COR-L47 (cell line): ENCODE results near the gene AKR1A1.
"Not testable (repeated sequence)": the region's sequence is repeated elsewhere in the genome, so short reads cannot be mapped to it uniquely, and the experiment has no call there.

ENCODE experiments used
- DNase-seq: peaks from one replicate; lab custom pipeline; 2025; lab: John Stamatoyannopoulos, UW

AKR1A1 gene

DNA sequence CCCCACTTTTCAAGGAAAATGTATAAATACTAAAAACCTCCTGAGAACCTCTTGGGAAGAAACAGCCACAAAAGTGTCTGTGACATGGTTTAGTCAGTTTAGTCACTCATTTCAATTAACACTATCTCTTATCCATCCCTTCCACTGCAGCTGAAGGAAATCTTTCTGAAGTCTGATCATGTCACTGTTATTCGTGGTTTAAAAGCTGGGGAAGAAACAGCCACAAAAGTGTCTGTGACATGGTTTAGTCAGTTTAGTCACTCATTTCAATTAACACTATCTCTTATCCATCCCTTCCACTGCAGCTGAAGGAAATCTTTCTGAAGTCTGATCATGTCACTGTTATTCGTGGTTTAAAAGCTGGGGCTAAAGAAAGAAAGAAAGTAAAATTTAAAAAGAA is 27.1 kb upstream of the AKR1A1 start:
- not testable (repeated sequence) for DNase-seq

DNA sequence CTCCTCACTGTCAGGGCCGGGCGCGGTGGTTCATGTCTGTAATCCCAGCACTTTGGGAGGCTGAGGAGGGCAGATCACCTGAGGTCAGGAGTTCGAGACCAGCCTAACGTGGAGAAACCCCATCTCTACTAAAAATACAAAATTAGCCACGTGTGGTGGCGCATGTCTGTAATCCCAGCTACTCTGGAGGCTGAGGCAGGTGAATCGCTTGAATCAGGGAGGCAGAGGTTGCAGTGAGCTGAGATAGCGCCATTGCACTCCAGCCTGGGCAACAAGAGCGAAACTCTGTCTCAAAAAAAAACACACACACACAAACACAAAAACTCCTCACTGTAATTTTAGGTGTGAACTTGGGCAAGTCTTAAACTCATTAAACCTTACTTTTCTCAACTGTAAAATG is 26.7 kb upstream of the AKR1A1 start:
- DNase-seq = not testable (repeated sequence)

DNA sequence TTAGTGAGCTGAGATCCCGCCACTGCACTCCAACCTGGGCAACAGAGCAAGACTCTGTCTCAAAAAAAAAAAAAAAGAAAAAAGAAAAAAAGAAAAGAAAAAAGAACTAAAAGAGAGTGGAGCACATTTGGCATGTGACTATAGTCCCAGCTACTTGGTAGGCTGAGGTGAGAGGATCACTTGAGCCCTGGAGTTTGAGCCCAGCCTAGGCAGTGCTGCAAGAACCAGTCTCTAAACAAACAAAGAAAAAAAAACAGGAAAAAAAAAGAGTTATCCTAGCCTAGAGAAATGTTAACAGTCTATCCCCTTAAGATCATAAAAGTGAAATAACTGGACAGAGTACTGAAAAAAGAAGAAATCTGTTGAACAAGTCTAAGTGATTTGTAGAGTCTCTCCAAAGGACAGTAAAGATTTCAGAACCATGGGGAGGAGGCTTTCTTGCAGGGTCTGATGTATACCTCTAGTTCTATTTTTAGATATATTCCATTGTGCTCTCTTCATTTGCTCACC is 24.4 kb upstream of the AKR1A1 start:
- no peak for DNase-seq

DNA sequence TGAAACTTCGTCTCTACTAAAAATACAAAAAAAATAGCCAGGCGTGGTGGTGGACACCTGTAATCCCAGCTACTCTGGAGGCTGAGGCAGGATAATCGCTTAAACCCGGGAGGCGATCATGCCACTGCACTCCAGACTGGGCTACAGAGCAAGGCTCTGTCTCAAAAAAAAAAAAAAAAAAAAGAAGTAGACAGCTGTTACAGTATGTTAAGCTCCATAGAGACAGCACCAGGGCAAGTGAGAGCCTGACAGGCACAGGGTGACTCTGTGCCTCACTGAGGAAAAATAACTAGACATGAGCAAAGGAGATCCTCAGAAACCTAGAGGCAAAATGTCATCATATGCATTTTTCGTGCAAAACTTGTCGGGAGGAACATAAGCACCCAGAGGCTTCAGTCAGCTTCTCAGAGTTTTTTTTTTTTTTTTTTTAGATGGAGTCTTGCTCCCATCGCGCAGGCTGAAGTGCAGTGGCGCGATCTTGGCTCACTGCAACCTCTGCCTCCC is 19.9 kb upstream of the AKR1A1 start:
- no peak for DNase-seq

DNA sequence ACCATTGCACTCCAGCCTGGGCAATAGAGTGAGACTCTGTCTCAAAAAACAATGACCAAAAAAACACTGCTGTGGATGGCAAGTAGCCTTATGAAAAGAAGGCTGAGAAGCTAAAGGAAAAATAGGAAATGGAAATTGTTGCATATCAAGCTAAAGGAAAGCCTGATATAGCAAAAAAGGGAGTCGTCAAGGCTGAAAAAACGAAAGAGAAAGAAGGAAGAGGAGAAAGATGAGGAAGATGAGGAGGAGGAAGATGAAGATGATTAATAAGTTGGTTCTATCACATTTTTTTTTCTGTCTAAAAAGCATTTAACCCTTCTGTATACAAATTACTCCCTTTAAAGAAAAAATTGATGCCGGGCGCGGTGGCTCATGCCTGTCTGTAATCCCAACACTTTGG is 18.8 kb upstream of the AKR1A1 start:
- no peak for DNase-seq

DNA sequence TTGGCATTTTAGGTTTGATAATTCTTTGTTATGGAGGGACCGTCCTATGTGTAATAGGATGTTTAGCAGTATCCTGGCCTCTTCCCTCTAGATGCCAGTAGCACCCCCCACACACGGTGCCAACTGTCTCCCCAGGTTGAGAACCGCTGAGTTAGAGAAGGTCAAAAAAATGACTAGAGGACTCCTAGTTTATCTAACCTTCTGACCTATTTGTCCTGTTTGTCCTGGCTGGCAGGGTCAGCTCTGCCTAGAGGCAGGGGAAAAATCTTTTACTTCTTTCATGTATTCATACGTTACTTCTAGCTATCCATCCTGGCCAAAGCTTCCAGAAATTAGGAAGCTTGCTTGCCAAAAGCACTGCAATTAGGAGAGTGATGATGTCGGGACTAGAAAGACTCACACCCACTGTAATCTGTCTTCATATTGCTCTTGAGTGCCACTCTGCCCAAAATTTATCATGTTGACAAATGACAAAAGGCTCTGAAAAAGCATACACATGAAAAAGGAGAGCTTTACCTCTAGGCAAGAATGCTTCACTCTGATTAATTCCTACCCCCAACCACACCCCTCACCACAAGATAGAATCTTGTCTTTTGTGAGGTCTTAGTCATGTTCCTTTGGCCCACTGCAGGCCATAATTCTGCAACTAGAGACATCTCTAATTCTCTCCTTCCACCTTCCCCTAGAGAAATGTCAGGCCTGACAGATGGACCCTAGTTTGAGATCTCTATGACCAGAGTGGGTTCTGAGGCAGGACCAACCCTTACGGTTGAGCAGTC is 14.4 kb upstream of the AKR1A1 start:
- DNase-seq = no peak

DNA sequence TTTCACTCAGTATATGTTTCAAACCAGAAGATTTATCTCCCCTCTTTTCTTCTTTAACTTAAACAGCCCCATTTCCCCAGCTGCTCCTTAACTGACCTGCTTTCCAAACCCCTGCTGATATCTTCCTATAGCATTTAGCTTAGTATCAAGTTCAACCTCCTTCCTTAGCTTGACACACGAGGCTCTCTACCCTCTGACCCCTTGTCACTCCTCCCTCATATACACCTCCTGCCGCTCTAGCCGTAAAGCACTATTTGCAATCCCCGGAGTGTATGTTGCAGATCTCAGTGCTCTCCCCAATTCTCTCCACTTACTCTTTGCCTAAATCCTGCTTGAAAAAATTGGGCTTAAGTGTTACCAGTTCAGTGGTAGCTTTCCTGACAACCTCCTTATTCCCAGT is 13.7 kb upstream of the AKR1A1 start:
- no peak for DNase-seq

DNA sequence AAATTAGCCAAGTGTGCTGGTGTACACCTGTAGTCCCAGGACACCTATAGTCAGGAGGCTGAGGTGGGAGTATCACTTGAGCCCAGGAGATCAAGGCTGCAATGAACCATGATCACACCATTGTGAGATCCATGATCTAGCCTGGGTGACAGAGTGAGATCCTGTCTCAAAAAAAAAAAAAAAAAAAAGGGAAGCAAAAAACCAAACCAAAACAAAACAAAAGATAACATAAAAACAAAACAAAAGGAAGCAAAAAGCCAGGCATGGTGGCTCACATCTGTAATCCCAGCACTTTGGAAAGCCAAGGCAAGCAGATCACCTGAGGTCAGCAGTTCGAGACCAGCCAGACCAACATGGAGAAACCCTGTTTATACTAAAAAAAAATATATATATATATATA is 9.4 kb upstream of the AKR1A1 start:
- DNase-seq = no peak

DNA sequence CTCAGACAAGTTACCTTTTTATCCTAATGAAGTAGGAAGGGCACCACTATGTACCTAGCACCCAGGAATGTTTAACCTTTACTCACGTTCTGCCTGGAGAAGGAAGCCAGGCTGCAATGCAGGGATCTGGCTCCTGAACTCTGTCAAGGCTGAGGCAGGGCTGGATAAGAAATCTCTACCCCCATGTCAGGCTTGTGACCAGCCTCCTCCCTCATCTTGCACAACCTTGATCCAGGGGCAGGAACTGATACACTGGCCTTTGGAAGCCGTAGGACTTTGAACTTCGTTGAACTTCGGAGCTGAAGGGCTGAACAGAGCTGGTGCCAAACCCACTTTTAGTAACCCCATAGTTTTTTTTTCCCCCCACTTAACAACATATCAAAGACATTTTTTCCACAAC is 8.0 kb upstream of the AKR1A1 start:
- no peak for DNase-seq

DNA sequence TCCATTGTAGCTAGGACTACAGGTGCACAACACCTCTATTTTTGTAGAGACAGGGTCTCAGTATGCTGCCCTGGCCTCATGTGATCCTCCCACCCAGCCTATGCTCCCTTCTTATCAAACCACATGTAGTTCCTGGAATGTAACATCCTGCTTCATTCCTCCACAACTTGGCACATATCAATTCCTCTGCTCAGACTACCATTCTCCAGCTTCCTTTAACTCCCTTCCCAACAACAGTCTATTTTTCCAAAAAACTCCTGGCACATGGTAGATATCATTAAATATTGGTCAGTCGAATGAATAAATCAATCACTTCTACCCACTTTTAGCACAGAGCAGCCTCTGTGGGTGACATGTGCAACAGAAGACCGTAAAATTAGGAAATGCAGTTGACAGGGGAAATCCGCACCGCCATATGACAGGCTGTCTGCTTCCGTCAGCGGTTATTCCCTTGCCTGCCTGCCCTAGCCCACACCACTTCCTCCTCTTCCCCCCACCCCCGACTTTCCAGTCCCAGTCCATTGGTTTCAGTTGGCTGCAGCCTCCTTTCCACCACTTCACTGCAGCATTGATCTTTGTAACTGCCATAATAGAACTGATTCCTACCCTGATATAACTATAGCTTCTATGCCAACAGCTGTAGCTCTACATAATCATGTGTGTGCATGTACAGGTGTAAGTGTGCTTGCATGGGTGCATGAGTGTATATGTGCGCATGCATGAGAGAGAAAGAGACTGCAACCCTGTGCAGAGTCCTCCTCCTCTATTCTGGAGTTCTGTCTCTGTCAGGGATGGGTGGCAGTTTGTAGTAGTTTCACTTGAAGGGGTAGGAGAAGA is 6.8 kb upstream of the AKR1A1 start:
- no peak for DNase-seq

DNA sequence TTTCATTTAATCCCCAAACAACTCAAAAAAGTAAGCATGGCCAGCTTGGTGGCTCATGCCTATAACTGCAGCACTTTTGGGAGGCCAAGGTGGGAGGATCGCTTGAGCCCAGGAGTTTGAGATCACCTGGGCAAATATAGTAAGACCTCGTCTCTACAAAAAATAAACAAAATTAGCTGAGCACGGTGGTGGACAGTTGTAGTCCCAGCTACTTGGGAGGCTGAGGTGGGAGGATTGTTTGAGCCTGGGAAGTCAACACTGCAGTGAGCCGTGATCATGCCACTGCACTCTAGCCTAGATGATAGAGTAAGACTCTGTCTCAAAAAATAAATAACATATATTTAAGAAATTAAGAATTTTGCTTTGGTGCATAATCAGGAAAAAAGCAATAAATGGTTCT is 6.1 kb upstream of the AKR1A1 start:
- DNase-seq = no peak

DNA sequence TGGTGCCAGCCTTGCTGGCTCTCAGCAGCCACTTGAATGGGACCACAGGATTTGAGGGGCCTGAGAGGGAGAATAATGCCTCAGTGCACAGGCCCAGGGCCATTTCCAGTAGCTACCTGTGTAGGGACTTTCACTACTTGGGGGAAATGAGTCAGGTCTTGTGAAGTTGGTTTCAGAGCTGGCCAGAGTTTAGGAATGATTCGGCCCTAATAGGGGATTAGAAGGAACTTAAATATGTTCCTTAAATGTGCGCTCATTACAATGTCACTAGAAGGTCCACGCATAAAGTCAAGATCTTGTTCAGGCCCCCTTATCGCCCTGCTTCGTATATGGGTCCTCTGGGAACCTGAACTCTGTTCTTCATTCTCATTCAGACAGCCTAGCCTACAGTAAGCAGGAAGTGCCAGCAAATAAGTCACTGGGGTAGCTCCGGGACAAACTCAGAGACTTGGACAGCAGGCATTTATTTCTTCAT is 5.6 kb upstream of the AKR1A1 start:
- no peak for DNase-seq

DNA sequence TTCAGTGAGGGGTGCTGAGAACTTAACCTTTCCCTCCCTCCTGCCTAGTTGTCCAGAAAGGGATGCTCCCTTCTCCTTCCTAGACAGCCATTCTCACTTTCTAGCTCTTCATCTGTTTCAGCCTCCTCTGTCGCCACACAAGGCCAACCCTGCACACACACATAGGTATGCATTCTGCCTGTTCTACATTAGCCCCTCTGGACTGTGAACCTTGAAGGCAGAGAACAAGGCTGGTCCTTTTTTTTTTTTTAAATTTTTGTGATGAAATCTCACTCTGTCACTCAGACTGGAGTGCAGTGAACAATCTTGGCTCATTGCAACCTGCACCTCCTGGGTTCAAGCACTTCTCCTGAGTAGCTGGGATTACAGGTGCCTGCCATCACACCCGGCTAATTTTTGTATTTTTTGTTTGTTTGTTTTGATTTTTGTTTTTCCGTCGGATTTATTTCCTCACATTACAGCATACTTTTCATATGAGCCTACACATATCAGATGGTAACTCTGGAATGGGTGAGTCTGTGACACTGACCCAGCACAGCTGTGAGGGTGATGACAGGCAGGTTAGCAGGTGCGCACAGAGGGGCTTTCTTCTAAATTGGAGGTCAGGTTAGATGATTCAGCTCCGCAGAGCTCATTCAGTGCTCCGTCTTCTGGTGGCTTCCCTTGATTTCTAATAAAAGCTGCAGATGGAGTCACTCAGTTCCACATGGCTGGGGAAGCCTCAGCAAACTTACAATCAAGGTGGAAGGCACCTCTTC is 4.9 kb upstream of the AKR1A1 start:
- DNase-seq = no peak

DNA sequence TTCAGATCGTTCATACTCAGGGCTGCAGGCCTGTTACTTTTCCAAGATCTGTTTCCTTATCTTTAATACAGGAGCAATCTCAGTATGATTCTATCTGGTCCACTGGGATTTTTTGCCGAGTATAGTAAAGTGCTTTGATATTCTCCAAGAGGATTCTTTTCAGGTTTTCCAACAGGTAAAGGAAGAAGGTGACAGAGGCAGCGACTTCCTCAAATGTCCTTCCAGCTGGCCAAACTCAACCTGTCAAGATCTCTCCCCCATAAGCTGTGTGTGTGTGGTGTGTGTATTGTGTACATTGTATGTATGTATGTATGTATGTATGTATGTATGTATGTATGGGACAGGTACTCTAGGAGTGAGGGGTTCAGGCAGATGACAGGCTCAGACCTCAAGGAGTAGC is 1.1 kb downstream of the AKR1A1 start:
- DNase-seq = no peak

DNA sequence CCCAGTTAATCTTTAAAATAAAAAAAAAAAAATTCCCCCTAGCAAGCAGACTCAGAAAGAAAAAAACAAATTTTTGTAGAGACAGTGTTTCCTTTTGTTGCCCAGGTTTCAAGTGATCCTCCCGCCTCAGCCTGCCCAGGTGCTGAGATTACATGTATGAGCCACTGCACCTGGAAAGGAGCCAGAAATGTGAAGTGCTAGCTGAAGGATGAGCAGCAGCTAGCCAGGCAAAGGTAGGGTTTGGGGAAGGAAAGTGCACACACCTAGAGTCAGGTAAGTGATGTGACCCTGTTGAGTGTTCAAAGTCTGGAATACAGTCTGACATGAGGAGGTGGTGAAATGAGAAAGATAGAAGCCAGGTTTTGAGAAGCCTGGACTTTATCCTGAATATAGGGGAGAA is 1.7 kb downstream of the AKR1A1 start:
- DNase-seq = peak; percentile 58

DNA sequence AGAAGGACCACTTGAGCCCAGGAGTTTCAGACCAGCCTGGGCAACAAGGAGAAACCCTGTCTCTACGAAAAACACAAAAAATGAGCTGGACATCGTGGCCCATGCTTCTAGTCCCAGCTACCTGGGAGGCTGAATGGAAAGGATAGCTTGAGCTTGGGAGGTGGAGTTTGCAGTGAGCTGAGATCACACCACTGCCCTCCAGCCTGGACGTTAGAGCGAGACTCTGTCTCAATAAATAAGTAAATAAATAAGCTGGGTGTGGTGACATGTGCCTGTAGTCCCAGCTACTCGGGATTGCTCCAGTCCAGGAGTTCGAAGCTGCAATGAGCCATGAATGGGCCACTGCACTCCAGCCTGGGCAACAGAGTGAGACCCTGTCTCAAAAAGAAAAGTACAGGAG is 3.6 kb downstream of the AKR1A1 start:
- DNase-seq = no peak

DNA sequence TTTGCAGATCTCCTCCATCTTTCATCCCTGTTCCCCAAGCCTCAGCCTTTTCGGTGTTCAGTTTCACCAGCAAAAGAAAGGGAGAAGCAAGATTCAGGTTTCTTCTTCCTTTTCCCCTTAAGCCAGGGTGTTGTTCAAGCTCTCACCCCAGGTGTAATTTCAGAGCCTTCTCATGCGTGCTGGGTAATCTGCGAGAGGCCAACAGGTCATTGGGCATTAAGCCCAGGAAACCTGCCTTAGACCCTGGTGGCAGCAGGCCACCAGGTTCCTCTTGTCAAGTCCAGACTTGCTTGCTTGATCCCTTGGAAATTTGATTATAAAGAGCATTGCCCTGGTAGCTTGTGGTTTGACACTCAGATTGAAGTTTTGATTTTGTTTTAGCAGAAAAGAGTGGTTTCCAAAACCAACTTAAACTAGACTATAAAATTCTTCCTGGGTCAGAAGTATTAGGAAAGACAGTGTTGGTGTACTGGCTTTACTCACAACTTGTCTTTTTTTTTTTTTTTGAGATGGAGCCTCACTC is 6.9 kb downstream of the AKR1A1 start:
- peak; percentile 41 for DNase-seq

DNA sequence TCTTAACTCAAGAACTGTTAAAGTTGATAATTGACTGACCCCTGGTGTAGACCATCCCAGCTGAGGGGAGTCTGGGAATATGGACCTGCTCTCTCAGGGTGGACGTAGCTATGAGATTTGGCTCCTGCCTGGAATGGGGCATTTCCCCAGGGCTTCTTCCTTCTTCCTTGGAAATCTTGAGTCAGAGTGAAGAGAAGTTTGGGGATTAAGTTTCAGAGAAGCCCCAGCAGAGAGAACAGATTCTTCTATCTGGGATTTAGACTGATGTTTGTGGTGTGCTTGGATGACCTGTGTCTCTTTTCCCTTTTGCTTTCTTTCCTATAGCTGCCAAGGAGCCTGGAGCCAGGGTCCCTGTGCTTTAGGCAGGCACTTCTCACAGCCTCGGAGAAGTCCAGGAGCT is 13.2 kb downstream of the AKR1A1 start:
- no peak for DNase-seq

DNA sequence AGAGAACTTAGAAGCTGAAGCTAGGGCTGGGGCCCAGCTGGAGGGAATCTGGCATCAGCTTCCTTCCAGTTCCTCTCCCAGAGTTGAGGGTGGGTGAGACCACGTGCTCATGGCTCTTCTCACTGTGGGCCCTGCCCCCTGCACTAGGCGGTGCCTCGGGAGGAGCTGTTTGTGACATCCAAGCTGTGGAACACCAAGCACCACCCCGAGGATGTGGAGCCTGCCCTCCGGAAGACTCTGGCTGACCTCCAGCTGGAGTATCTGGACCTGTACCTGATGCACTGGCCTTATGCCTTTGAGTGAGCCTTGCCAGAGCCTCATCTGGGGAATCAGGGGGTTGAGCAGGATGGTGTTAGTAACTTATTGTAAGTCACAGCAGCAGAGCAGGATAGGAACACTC is 16.1 kb downstream of the AKR1A1 start:
- no peak for DNase-seq

DNA sequence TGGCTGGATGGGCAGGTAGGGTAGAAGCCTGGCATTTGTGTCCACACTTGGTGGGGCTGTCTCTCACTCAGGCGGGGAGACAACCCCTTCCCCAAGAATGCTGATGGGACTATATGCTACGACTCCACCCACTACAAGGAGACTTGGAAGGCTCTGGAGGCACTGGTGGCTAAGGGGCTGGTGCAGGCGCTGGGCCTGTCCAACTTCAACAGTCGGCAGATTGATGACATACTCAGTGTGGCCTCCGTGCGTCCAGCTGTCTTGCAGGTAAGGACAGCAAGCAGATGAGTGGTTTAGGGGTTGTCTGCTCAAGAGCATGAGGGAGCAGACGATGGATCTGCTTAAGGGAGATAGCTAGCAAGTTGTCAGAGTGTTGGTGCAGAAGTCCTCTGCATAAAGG is 17.3 kb downstream of the AKR1A1 start:
- no peak for DNase-seq

DNA sequence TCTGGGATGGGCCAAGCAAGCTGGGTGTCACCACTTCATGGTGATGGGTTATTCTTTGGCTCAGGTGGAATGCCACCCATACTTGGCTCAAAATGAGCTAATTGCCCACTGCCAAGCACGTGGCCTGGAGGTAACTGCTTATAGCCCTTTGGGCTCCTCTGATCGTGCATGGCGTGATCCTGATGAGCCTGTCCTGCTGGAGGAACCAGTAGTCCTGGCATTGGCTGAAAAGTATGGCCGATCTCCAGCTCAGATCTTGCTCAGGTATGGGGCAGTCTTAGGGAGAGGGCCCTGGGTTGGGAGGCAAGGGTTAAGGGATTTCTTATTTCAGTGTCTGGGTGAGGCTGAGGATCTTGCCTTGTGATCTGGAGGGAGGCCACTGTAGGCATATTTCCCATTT is 17.8 kb downstream of the AKR1A1 start:
- no peak for DNase-seq

DNA sequence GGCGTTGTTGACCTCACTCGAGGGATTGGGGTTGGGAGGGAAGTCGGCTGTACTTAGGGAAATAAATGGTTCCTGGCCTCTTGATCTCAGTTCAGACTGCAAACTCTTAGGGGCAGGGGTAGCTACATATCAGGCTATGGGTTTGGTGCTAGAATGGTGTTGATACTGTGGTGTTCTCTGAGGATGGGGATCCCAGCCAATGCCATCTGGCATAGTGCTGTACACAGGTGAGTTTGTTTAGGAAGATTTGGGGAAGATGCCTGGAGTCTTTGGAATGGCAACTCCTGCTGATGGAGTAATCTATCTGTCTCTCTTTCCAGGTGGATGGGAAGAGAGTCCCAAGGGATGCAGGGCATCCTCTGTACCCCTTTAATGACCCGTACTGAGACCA is 18.9 kb downstream of the AKR1A1 start:
- DNase-seq = no peak
